Measurements from ENCODE around the gene OSGIN1.
A peak's percentile ranks its signal among the peaks of the same experiment; 100 is the strongest.

OSGIN1 gene

GRCh38 chr16:84000989-84001642 is 48.1 kb downstream of the OSGIN1 start:
- no peak for DNase-seq (ENCODE audit: low spot score)

- DNase-seq (ENCODE audit: low spot score) = no peak
Measured at GRCh38 chr16:84001726-84002125, 48.7 kb downstream of the OSGIN1 start.

GRCh38 chr16:84003038-84003437 is 50.0 kb downstream of the OSGIN1 start:
- no peak for DNase-seq (ENCODE audit: low spot score)

GRCh38 chr16:84004442-84004841 is 51.4 kb downstream of the OSGIN1 start:
- no peak for DNase-seq (ENCODE audit: low spot score)

- no peak for DNase-seq (ENCODE audit: low spot score)
Measured at GRCh38 chr16:84005391-84005790, 52.4 kb downstream of the OSGIN1 start.

GRCh38 chr16:84007520-84007919 is 54.5 kb downstream of the OSGIN1 start:
- DNase-seq (ENCODE audit: low spot score) = no peak

- no peak for DNase-seq (ENCODE audit: low spot score)
Measured at GRCh38 chr16:84007965-84008364, 54.9 kb downstream of the OSGIN1 start.

GRCh38 chr16:84009282-84009681 is 56.2 kb downstream of the OSGIN1 start:
- DNase-seq (ENCODE audit: low spot score) = no peak

GRCh38 chr16:84013787-84014569 is 60.9 kb downstream of the OSGIN1 start:
- peak; percentile 98 for DNase-seq (ENCODE audit: low spot score)

- DNase-seq (ENCODE audit: low spot score) = no peak
Measured at GRCh38 chr16:84014570-84015327, 61.7 kb downstream of the OSGIN1 start.

GRCh38 chr16:84015399-84015798 is 62.4 kb downstream of the OSGIN1 start:
- DNase-seq (ENCODE audit: low spot score) = no peak
